Osteoblast (primary cell): ENCODE measurements around the gene MTR. TPM values are rescaled to one million over a fixed set of nuclear protein-coding genes. Genes with fewer than 3 reads are reported as not detected.

Experiments
- DNase-seq: peaks from one replicate; pipeline ENCODE4 v3.0.0; 2011; ENCODE audit warnings: low spot score, mixed read lengths; ENCODE audit not compliant: insufficient read length; ENCODE audit errors: missing footprints
- H2AFZ ChIP-seq: 2 replicates; pipeline ENCODE4 v1.6.0; 2011; ENCODE audit warnings: mild to moderate bottlenecking, low read length
- H3K27ac ChIP-seq: 2 replicates; pipeline ENCODE4 v1.5.1; 2011; ENCODE audit warnings: mild to moderate bottlenecking, low read depth, low read length, moderate library complexity
- H3K27me3 ChIP-seq: 2 replicates; pipeline ENCODE4 v1.6.0; 2012; ENCODE audit warnings: mild to moderate bottlenecking, control low read depth, inconsistent platforms, low read length, moderate library complexity; ENCODE audit not compliant: insufficient read depth
- H3K36me3 ChIP-seq: 2 replicates; pipeline ENCODE4 v1.5.1; 2011; ENCODE audit warnings: mild to moderate bottlenecking, low read length, control low read depth, moderate library complexity; ENCODE audit not compliant: insufficient read depth
- H3K4me1 ChIP-seq: 2 replicates; pipeline ENCODE4 v1.5.1; 2011; ENCODE audit warnings: mild to moderate bottlenecking, low read length, control low read depth, moderate library complexity; ENCODE audit not compliant: insufficient read depth
- H3K4me2 ChIP-seq: 2 replicates; pipeline ENCODE4 v1.6.0; 2011; ENCODE audit warnings: mild to moderate bottlenecking, low read length; ENCODE audit not compliant: insufficient read depth
- H3K4me3 ChIP-seq: fragments of 200-600 bp; sonication (generic); 3 replicates; pipeline ENCODE4 v1.5.1; 2012; ENCODE audit warnings: mild to moderate bottlenecking, low read length, inconsistent platforms; ENCODE audit not compliant: insufficient read depth
- H3K79me2 ChIP-seq: 2 replicates; pipeline ENCODE4 v1.6.0; 2012; ENCODE audit warnings: mild to moderate bottlenecking, low read length, control low read depth, inconsistent platforms; ENCODE audit not compliant: insufficient read depth
- H3K9me3 ChIP-seq: 2 replicates; pipeline ENCODE4 v1.5.1; 2011; ENCODE audit warnings: low read depth, low read length, control low read depth
- H4K20me1 ChIP-seq: 2 replicates; pipeline ENCODE4 v1.6.0; 2012; ENCODE audit warnings: mild to moderate bottlenecking, low read length, control low read depth; ENCODE audit not compliant: insufficient read depth
- CTCF ChIP-seq: IDR thresholded peaks from 2 replicates; pipeline ENCODE4 v1.5.1; 2011; ENCODE audit warnings: mild to moderate bottlenecking, low read depth, low read length, moderate library complexity; ENCODE audit errors: extremely low read depth
- total RNA-seq: library from RNA; depleted of rRNA; stranded (reverse); fragments of >200 nt; gene quantifications from 2 replicates; pipeline ENCODE4 v1.2.3, GENCODE V29; 2012

The MTR gene
- total RNA-seq, 1 donor, result 30.0 TPM

- Histone ChIP-seq H3K4me1 (peaks cover 9% of the 10 kb centered on the region), H3K79me2 (no peaks in the 10 kb centered on the region), H3K9me3 (no peaks in the 10 kb centered on the region), H3K36me3 (no peaks in the 10 kb centered on the region), H3K4me3 (no peak overlapping the region), H3K4me2 (no peak overlapping the region), H2AFZ (no peak overlapping the region), H3K27ac (no peak overlapping the region), H3K27me3 (no peaks in the 10 kb centered on the region), H4K20me1 (no peaks in the 10 kb centered on the region)
- TF ChIP-seq CTCF, result no peak
- DNase-seq, result peak; percentile 59
Measured at GRCh38 chr1:236913371-236914037, 118.4 kb downstream of the MTR start.

- H3K4me3 ChIP-seq, result no peak overlapping the region
- H3K4me1 ChIP-seq, result peaks cover 9% of the 10 kb centered on the region
- DNase-seq, result peak; percentile 3
- no peak overlapping the region for H3K4me2 ChIP-seq
- H2AFZ ChIP-seq, result no peak overlapping the region
- TF ChIP-seq CTCF, result no peak
- no peaks in the 10 kb centered on the region for H3K79me2 ChIP-seq
- no peaks in the 10 kb centered on the region for H3K9me3 ChIP-seq
- no peaks in the 10 kb centered on the region for H4K20me1 ChIP-seq
- no peak overlapping the region for H3K27ac ChIP-seq
- H3K27me3 ChIP-seq, result no peaks in the 10 kb centered on the region
- no peaks in the 10 kb centered on the region for H3K36me3 ChIP-seq
Measured at GRCh38 chr1:236914375-236914774, 119.3 kb downstream of the MTR start.

- Histone ChIP-seq H3K79me2 (no peaks in the 10 kb centered on the region), H3K9me3 (no peaks in the 10 kb centered on the region), H3K27ac (no peak overlapping the region), H3K4me2 (no peak overlapping the region), H3K36me3 (no peaks in the 10 kb centered on the region), H4K20me1 (no peaks in the 10 kb centered on the region), H3K4me1 (peaks cover 9% of the 10 kb centered on the region), H2AFZ (no peak overlapping the region), H3K4me3 (no peak overlapping the region), H3K27me3 (no peaks in the 10 kb centered on the region)
- no peak for DNase-seq
- no peak for TF ChIP-seq CTCF
Measured at GRCh38 chr1:236916131-236916800, 121.2 kb downstream of the MTR start.

GRCh38 chr1:236917448-236917847, 122.4 kb downstream of the MTR start:
- no peaks in the 10 kb centered on the region for H3K36me3 ChIP-seq
- H3K9me3 ChIP-seq, result no peaks in the 10 kb centered on the region
- no peaks in the 10 kb centered on the region for H3K79me2 ChIP-seq
- no peak overlapping the region for H3K4me2 ChIP-seq
- H3K4me3 ChIP-seq, result no peak overlapping the region
- DNase-seq, result no peak
- no peak overlapping the region for H2AFZ ChIP-seq
- H3K27ac ChIP-seq, result no peak overlapping the region
- no peaks in the 10 kb centered on the region for H4K20me1 ChIP-seq
- no peak for TF ChIP-seq CTCF
- peaks cover 9% of the 10 kb centered on the region for H3K4me1 ChIP-seq
- no peaks in the 10 kb centered on the region for H3K27me3 ChIP-seq
